Suprapubic skin (tissue), 3 donors: ENCODE results near the gene ROBO2.

Source experiments
- POLR2AphosphoS5 ChIP-seq, 3 donors: sonication (generic); formaldehyde crosslinking; IDR thresholded peaks; one replicate each; pipeline ENCODE4 v1.6.1; 2017; ENCODE audit warnings: antibody characterized with exemption in 3 of 3
- TF ChIP-seq, protein P1 (sequence below), 2 donors: fragments of 200-600 bp in 1 of 2; fragments of 450-650 bp in 1 of 2; sonication (generic) in 1 of 2; IDR thresholded peaks; one replicate each; pipeline ENCODE4 v1.5.1; 2016 to 2019; ENCODE audit warnings: antibody characterized with exemption in 2 of 2, mild to moderate bottlenecking in 1 of 2, moderate library complexity in 1 of 2

DNA sequence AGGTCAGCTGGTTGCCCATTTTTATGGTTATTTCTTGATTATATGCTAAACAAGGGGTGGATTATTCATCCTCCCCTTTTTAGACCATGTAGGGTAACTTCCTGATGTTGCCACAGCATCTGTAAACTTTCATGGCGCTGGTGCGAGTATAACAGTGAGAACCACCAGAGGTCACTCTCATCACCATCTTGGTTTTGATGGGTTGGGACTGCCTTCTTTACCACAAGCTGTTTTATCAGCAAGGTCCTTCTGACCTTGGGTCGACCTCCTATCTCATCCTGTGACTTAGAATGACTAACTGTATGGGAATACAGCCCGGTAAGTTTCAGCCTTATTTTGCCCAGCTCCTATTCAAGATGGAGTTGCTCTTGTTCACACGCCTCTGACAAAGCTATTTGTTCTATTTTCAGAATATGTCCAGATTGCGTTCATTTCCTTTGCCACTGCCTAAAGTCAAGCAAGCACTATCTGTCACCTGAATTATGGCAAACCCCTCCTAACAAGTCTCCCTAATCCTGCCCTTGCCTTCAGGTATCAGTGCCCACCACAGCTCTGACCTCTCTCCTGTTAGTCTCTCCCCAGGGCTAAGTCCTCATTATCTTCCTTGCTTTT is 308.5 kb downstream of the ROBO2 start:
- TF ChIP-seq, protein P1, sequence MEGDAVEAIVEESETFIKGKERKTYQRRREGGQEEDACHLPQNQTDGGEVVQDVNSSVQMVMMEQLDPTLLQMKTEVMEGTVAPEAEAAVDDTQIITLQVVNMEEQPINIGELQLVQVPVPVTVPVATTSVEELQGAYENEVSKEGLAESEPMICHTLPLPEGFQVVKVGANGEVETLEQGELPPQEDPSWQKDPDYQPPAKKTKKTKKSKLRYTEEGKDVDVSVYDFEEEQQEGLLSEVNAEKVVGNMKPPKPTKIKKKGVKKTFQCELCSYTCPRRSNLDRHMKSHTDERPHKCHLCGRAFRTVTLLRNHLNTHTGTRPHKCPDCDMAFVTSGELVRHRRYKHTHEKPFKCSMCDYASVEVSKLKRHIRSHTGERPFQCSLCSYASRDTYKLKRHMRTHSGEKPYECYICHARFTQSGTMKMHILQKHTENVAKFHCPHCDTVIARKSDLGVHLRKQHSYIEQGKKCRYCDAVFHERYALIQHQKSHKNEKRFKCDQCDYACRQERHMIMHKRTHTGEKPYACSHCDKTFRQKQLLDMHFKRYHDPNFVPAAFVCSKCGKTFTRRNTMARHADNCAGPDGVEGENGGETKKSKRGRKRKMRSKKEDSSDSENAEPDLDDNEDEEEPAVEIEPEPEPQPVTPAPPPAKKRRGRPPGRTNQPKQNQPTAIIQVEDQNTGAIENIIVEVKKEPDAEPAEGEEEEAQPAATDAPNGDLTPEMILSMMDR (IDR thresholded peaks at IDR 0.05): no peak
- no peak for TF ChIP-seq POLR2AphosphoS5 (IDR thresholded peaks at IDR 0.05)
